ENCODE data around the gene NMB. TPM values are rescaled to one million over a fixed set of nuclear protein-coding genes. Genes with fewer than 3 reads are reported as not detected.

NMB gene
- total RNA-seq, 6 experiments from 2014 or later, result 4.4 to 7.1 (median 5.5) TPM

- Mint-ChIP-seq H3K27me3 (ENCODE audit: insufficient read depth) (no peaks in the 10 kb centered on the region; the same call in 1 of the 2 replicates), H3K36me3 (ENCODE audit: low read depth) (peaks cover 7% of the 10 kb centered on the region; the same call in 1 of the 2 replicates), H3K9me3 (no peaks in the 10 kb centered on the region), H3K4me3 (no peak overlapping the region), H3K4me1 (ENCODE audit: low read depth) (peaks cover 22% of the 10 kb centered on the region), H3K27ac (no peak overlapping the region)
- TF ChIP-seq, protein P1, sequence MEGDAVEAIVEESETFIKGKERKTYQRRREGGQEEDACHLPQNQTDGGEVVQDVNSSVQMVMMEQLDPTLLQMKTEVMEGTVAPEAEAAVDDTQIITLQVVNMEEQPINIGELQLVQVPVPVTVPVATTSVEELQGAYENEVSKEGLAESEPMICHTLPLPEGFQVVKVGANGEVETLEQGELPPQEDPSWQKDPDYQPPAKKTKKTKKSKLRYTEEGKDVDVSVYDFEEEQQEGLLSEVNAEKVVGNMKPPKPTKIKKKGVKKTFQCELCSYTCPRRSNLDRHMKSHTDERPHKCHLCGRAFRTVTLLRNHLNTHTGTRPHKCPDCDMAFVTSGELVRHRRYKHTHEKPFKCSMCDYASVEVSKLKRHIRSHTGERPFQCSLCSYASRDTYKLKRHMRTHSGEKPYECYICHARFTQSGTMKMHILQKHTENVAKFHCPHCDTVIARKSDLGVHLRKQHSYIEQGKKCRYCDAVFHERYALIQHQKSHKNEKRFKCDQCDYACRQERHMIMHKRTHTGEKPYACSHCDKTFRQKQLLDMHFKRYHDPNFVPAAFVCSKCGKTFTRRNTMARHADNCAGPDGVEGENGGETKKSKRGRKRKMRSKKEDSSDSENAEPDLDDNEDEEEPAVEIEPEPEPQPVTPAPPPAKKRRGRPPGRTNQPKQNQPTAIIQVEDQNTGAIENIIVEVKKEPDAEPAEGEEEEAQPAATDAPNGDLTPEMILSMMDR (IDR thresholded peaks at IDR 0.05), result no peak
- no peak for DNase-seq
These were observed 3.0 kb upstream of the NMB start for GRCh38 chr15:84661001-84661400.

GRCh38 chr15:84659904-84660781, 2.1 kb upstream of the NMB start:
- H3K9me3 Mint-ChIP-seq, result no peaks in the 10 kb centered on the region
- no peak overlapping the region; the same call in 1 of the 2 replicates for H3K27ac Mint-ChIP-seq
- H3K4me1 Mint-ChIP-seq (ENCODE audit: low read depth), result peaks cover 30% of the 10 kb centered on the region
- no peak for DNase-seq
- H3K4me3 Mint-ChIP-seq, result no peak overlapping the region
- TF ChIP-seq, protein P1 (IDR thresholded peaks at IDR 0.05), result no peak
- peaks cover 5% of the 10 kb centered on the region; the same call in 1 of the 2 replicates for H3K36me3 Mint-ChIP-seq (ENCODE audit: low read depth)
- no peaks in the 10 kb centered on the region; the same call in 1 of the 2 replicates for H3K27me3 Mint-ChIP-seq (ENCODE audit: insufficient read depth)

DNA sequence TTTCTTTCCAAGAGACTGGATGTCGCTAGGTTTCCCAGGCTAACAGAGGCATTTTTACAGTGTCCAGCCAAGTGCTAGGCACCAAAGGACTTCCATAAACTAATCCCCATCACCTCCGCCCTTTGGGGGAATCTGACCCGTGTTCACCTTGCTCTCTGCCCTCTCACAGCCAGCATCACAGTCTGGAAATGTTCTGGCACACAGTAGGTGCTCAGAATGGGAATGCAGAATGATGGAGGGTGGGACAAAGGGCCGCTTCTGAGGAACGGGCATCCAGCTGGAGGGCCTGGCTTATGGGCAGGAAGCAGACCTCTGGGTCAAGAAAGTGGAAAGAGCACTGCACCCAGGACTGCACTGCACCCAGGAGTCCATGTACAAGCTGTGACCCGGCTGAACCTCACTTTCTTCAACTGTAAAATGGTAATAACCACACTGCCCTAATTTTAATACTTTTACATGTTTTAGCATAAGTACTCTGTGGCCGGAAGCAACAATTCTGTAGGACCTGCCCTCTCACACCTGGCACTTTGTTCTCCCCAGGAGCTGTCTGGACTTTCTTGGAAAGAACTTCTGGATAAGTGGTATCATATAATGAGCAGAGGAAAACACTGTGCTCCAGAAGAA, 901 bp upstream of the NMB start:
- 0 out of 2 replicates have a peak, but pooled peaks cover under 1% of the 10 kb centered on the region for H3K36me3 Mint-ChIP-seq (ENCODE audit: low read depth)
- DNase-seq, result no peak

DNA sequence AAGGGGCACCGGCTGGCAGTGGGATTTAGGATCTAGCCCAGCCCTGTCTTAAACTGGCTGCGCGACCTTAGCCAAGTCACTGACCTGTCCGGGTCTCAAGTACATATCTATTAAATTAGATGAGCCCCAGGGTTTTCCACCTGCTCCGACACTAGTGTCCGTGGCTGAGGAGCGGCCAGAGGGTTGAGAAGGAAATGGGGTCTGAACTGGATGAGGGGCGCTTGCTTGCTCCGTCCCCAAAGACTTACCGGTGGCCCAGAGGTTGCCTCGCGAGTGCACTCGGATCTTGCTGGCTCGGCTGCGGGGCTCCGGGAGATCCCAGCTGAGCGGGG, 285 bp downstream of the NMB start:
- H3K36me3 Mint-ChIP-seq (ENCODE audit: low read depth), result peaks cover 5% of the 10 kb centered on the region; the same call in 1 of the 2 replicates

More for the DNA sequence above, 901 bp upstream of the NMB start:
- peak overlapping the region; percentile 70 for H3K4me3 Mint-ChIP-seq
- H3K4me1 Mint-ChIP-seq (ENCODE audit: low read depth), result peaks cover 35% of the 10 kb centered on the region
- no peaks in the 10 kb centered on the region for H3K9me3 Mint-ChIP-seq
- TF ChIP-seq, protein P1 (IDR thresholded peaks at IDR 0.05), result no peak
- H3K27me3 Mint-ChIP-seq (ENCODE audit: insufficient read depth), result no peaks in the 10 kb centered on the region; the same call in 1 of the 2 replicates
- peak overlapping the region; percentile 76 for H3K27ac Mint-ChIP-seq

GRCh38 chr15:84656972-84657371, 1.0 kb downstream of the NMB start:
- Mint-ChIP-seq H3K36me3 (ENCODE audit: low read depth) (peaks cover 11% of the 10 kb centered on the region), H3K27me3 (ENCODE audit: insufficient read depth) (no peaks in the 10 kb centered on the region; the same call in 1 of the 2 replicates), H3K9me3 (no peaks in the 10 kb centered on the region), H3K4me1 (ENCODE audit: low read depth) (peaks cover 48% of the 10 kb centered on the region), H3K4me3 (peak overlapping the region; percentile 74), H3K27ac (no peak overlapping the region)
- TF ChIP-seq, protein P1 (IDR thresholded peaks at IDR 0.05), result no peak
- DNase-seq, result no peak

More for the DNA sequence above, 285 bp downstream of the NMB start:
- no peaks in the 10 kb centered on the region; the same call in 1 of the 2 replicates for H3K27me3 Mint-ChIP-seq (ENCODE audit: insufficient read depth)
- TF ChIP-seq, protein P1 (IDR thresholded peaks at IDR 0.05), result no peak
- H3K4me3 Mint-ChIP-seq, result peak overlapping the region; percentile 74
- H3K9me3 Mint-ChIP-seq, result no peaks in the 10 kb centered on the region
- DNase-seq, result no peak
- H3K4me1 Mint-ChIP-seq (ENCODE audit: low read depth), result peaks cover 41% of the 10 kb centered on the region
- no peak overlapping the region for H3K27ac Mint-ChIP-seq
